ENCODE results near the gene BRAP. TPM values are rescaled to one million over a fixed set of nuclear protein-coding genes. Genes with fewer than 3 reads are reported as not detected.

The BRAP gene
- polyA plus RNA-seq, 1 of the 3 experiments (the other 2 are of a cell fraction): 11.4 TPM

DNA sequence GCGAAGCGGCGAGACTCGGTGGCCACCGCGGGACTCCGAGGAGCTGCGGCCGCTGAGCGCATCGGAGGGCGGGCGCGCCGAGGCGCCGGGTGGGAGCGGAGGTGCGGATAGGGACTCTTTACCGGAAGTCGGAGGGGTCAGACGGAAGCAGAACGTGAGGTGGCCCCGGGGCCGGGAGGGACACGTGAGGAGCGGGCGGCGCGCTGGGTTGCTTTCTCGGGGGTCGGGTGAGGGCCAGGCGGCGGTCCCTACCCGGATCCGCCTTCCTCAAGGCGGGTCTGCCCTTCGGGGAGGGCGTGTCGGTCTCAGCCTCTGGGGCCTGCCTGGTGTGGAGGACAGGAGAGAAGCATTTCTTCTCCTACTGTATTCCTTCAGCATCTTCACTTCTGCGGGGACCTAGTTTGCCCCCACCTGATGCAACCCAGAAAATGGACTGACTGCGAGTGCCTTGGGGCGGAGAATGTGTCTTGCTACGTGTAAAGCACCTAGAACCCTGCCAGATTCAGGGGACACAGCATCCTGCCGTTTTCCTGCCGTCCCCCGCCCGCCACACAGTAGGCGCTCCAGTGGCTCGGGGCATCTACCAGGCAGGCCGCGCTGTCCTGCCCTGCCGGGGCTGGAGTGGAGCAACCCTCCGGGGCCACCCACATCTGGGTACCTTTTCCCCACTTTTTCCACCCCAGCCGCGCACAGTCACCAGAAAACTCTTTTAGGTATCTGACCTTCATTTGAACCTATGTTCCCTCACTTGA lies 86.1 kb downstream of the BRAP start:
- Histone ChIP-seq H3K9me2 (no peaks in the 10 kb centered on the region), H3K9ac (peak overlapping the region; percentile 93), H3F3A (replicated peaks; ENCODE audit: insufficient read depth) (peaks cover 30% of the 10 kb centered on the region), H3K27ac (ENCODE audit: low read depth in 2 of 2, low read length in 1 of 2) (peak overlapping the region; percentile 97 to 98), H3K4me3 (ENCODE audit: low read depth in 2 of 2, low read length in 1 of 2) (peak overlapping the region; percentile 81 to 95), H3K36me3 (replicated peaks in 1 of 2; ENCODE audit: control insufficient read depth in 1 of 2, insufficient read depth in 2 of 2, low read length in 1 of 2) (peaks cover 0 to 9% of the 10 kb centered on the region in 2 experiments), H3K27me3 (ENCODE audit: insufficient read depth) (no peaks in the 10 kb centered on the region), H2AFZ (ENCODE audit: low read depth) (peak overlapping the region; percentile 93), H4K20me1 (ENCODE audit: insufficient read depth) (peaks cover 37% of the 10 kb centered on the region), H3K9me3 (no peaks in the 10 kb centered on the region), H3K4me2 (peak overlapping the region; percentile 88), H3K4me1 (ENCODE audit: control insufficient read depth in 1 of 2, insufficient read depth in 2 of 2, low read depth in 1 of 2, low read length in 1 of 2) (peaks cover 8 to 16% of the 10 kb centered on the region in 2 experiments; a peak in 3 of 4 replicates), H3K79me2 (ENCODE audit: insufficient read depth) (peaks cover 49% of the 10 kb centered on the region)
- TF ChIP-seq MXI1 (IDR thresholded peaks at IDR 0.05; ENCODE audit: low read depth, low read length) (peak; percentile 86; the same call in 1 of the 2 replicates), FOXJ3 (CRISPR knock-in tag; IDR thresholded peaks at IDR 0.05) (no peak), TAF1 (IDR thresholded peaks at IDR 0.05; ENCODE audit: borderline replicate concordance, low read depth, low read length) (peak; percentile 86), NRF1 (IDR thresholded peaks at IDR 0.05; ENCODE audit: low read depth, low read length) (no peak), GABPA (IDR thresholded peaks at IDR 0.05; ENCODE audit: low read depth) (peak; percentile 87), POLR2AphosphoS5 (IDR thresholded peaks at IDR 0.05; ENCODE audit: low read depth, low read length) (peak; percentile 85), FOSL2 (IDR thresholded peaks at IDR 0.05; ENCODE audit: borderline replicate concordance, low read depth) (peak; percentile 14; the same call in 1 of the 2 replicates), ELF1 (IDR thresholded peaks at IDR 0.05) (no peak), RXRA (IDR thresholded peaks at IDR 0.05; ENCODE audit: borderline replicate concordance, low read depth) (peak; percentile 91; the same call in 1 of the 2 replicates), RAD21 (IDR thresholded peaks at IDR 0.05; ENCODE audit: low read length) (no peak), MEF2A (IDR thresholded peaks at IDR 0.05; ENCODE audit: borderline replicate concordance, low read depth) (no peak), SIN3A (IDR thresholded peaks at IDR 0.05; ENCODE audit: borderline replicate concordance, low read depth, low read length) (0 out of 2 replicates have a peak, but pooled peaks have one; percentile 51)
- TF ChIP-seq, protein P1, sequence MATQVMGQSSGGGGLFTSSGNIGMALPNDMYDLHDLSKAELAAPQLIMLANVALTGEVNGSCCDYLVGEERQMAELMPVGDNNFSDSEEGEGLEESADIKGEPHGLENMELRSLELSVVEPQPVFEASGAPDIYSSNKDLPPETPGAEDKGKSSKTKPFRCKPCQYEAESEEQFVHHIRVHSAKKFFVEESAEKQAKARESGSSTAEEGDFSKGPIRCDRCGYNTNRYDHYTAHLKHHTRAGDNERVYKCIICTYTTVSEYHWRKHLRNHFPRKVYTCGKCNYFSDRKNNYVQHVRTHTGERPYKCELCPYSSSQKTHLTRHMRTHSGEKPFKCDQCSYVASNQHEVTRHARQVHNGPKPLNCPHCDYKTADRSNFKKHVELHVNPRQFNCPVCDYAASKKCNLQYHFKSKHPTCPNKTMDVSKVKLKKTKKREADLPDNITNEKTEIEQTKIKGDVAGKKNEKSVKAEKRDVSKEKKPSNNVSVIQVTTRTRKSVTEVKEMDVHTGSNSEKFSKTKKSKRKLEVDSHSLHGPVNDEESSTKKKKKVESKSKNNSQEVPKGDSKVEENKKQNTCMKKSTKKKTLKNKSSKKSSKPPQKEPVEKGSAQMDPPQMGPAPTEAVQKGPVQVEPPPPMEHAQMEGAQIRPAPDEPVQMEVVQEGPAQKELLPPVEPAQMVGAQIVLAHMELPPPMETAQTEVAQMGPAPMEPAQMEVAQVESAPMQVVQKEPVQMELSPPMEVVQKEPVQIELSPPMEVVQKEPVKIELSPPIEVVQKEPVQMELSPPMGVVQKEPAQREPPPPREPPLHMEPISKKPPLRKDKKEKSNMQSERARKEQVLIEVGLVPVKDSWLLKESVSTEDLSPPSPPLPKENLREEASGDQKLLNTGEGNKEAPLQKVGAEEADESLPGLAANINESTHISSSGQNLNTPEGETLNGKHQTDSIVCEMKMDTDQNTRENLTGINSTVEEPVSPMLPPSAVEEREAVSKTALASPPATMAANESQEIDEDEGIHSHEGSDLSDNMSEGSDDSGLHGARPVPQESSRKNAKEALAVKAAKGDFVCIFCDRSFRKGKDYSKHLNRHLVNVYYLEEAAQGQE (IDR thresholded peaks at IDR 0.05; ENCODE audit: low read depth, low read length): no peak; the same call in 1 of the 2 replicates
- TF ChIP-seq, protein P2, sequence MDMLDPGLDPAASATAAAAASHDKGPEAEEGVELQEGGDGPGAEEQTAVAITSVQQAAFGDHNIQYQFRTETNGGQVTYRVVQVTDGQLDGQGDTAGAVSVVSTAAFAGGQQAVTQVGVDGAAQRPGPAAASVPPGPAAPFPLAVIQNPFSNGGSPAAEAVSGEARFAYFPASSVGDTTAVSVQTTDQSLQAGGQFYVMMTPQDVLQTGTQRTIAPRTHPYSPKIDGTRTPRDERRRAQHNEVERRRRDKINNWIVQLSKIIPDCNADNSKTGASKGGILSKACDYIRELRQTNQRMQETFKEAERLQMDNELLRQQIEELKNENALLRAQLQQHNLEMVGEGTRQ (IDR thresholded peaks at IDR 0.05; ENCODE audit: borderline replicate concordance, low read depth, low read length): peak; percentile 44
- TF ChIP-seq, protein P3, sequence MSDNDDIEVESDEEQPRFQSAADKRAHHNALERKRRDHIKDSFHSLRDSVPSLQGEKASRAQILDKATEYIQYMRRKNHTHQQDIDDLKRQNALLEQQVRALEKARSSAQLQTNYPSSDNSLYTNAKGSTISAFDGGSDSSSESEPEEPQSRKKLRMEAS (IDR thresholded peaks at IDR 0.05; ENCODE audit: low read depth): peak; percentile 94
- TF ChIP-seq, protein P4, sequence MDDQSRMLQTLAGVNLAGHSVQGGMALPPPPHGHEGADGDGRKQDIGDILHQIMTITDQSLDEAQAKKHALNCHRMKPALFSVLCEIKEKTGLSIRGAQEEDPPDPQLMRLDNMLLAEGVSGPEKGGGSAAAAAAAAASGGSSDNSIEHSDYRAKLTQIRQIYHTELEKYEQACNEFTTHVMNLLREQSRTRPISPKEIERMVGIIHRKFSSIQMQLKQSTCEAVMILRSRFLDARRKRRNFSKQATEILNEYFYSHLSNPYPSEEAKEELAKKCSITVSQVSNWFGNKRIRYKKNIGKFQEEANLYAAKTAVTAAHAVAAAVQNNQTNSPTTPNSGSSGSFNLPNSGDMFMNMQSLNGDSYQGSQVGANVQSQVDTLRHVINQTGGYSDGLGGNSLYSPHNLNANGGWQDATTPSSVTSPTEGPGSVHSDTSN (IDR thresholded peaks at IDR 0.05): no peak
- TF ChIP-seq, protein P5, sequence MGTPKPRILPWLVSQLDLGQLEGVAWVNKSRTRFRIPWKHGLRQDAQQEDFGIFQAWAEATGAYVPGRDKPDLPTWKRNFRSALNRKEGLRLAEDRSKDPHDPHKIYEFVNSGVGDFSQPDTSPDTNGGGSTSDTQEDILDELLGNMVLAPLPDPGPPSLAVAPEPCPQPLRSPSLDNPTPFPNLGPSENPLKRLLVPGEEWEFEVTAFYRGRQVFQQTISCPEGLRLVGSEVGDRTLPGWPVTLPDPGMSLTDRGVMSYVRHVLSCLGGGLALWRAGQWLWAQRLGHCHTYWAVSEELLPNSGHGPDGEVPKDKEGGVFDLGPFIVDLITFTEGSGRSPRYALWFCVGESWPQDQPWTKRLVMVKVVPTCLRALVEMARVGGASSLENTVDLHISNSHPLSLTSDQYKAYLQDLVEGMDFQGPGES (IDR thresholded peaks at IDR 0.05; ENCODE audit: low read depth, low read length): no peak
- TF ChIP-seq, protein P6, sequence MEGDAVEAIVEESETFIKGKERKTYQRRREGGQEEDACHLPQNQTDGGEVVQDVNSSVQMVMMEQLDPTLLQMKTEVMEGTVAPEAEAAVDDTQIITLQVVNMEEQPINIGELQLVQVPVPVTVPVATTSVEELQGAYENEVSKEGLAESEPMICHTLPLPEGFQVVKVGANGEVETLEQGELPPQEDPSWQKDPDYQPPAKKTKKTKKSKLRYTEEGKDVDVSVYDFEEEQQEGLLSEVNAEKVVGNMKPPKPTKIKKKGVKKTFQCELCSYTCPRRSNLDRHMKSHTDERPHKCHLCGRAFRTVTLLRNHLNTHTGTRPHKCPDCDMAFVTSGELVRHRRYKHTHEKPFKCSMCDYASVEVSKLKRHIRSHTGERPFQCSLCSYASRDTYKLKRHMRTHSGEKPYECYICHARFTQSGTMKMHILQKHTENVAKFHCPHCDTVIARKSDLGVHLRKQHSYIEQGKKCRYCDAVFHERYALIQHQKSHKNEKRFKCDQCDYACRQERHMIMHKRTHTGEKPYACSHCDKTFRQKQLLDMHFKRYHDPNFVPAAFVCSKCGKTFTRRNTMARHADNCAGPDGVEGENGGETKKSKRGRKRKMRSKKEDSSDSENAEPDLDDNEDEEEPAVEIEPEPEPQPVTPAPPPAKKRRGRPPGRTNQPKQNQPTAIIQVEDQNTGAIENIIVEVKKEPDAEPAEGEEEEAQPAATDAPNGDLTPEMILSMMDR (IDR thresholded peaks at IDR 0.05): peak; percentile 16; the same call in 1 of the 2 replicates
- TF ChIP-seq, protein P7, sequence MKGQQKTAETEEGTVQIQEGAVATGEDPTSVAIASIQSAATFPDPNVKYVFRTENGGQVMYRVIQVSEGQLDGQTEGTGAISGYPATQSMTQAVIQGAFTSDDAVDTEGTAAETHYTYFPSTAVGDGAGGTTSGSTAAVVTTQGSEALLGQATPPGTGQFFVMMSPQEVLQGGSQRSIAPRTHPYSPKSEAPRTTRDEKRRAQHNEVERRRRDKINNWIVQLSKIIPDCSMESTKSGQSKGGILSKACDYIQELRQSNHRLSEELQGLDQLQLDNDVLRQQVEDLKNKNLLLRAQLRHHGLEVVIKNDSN (IDR thresholded peaks at IDR 0.05; ENCODE audit: borderline replicate concordance, low read depth): peak; percentile 87
- WGBS (ENCODE audit: low lambda C conversion rate): 0% methylated on average over 8 of the region's 56 CpGs
- ChIA-PET POLR2A (no interaction called here), CTCF (no interaction called here)
- DNase-seq: peak; percentile 97
